CD14-positive monocyte (primary cell): ENCODE results near the gene TPGS1. TPM values are rescaled to one million over a fixed set of nuclear protein-coding genes. Genes with fewer than 3 reads are reported as not detected.

Experiments
- DNase-seq, 3 donors: peaks; one replicate each; pipeline ENCODE4 v3.0.0-alpha.2; 2011 to 2022
- H2AFZ ChIP-seq: 2 replicates; pipeline ENCODE4 v1.6.0; 2012; ENCODE audit warnings: mild to moderate bottlenecking, low read depth, low read length, inconsistent platforms; ENCODE audit not compliant: insufficient read depth, poor library complexity, severe bottlenecking
- H3K27ac ChIP-seq, 2 donors: 1 replicate in 1 of 2; 2 replicates in 1 of 2; pipeline ENCODE4 v1.5.1; 2012 to 2013; ENCODE audit warnings: low read length in 2 of 2, control low read depth in 1 of 2, inconsistent platforms in 1 of 2, low read depth in 1 of 2, mild to moderate bottlenecking in 1 of 2
- H3K27me3 ChIP-seq, 2 donors: one replicate each; pipeline versions ENCODE4 v1.6.0 to v1.6.1; 2011 to 2013; ENCODE audit warnings: low read length in 2 of 2; ENCODE audit not compliant: control insufficient read depth in 2 of 2, insufficient read depth in 2 of 2
- H3K36me3 ChIP-seq, 2 donors: replicated peaks in 1 of 2; 1 replicate in 1 of 2; 2 replicates in 1 of 2; pipeline versions ENCODE4 v1.5.1 to v1.6.1; 2012 to 2013; ENCODE audit warnings: low read length in 2 of 2, control low read depth in 1 of 2, inconsistent platforms in 1 of 2, mild to moderate bottlenecking in 1 of 2; ENCODE audit not compliant: insufficient read depth in 2 of 2, control insufficient read depth in 1 of 2
- H3K4me1 ChIP-seq, 2 donors: 1 replicate in 1 of 2; 2 replicates in 1 of 2; pipeline versions ENCODE4 v1.5.1 to v1.6.1; 2012 to 2013; ENCODE audit warnings: low read length in 2 of 2, control low read depth in 1 of 2, inconsistent platforms in 1 of 2, mild to moderate bottlenecking in 1 of 2, moderate library complexity in 1 of 2; ENCODE audit not compliant: insufficient read depth in 2 of 2, control insufficient read depth in 1 of 2
- H3K4me2 ChIP-seq: replicated peaks from 2 replicates; pipeline ENCODE3; 2012; ENCODE audit warnings: low read length, moderate library complexity, mild to moderate bottlenecking; ENCODE audit not compliant: poor library complexity, severe bottlenecking; ENCODE audit errors: extremely low read depth
- H3K4me3 ChIP-seq, 3 experiments: fragments of 200-600 bp in 1 of 3; sonication (generic) in 1 of 3; replicated peaks in 1 of 3; 1 replicate in 2 of 3; 2 replicates in 1 of 3; pipeline ENCODE4 v1.5.1; 2011 to 2013; ENCODE audit warnings: low read length in 3 of 3, mild to moderate bottlenecking in 3 of 3, control low read depth in 2 of 3, low read depth in 2 of 3, inconsistent platforms in 1 of 3, moderate library complexity in 1 of 3
- H3K79me2 ChIP-seq: 2 replicates; pipeline ENCODE4 v1.6.0; 2012; ENCODE audit warnings: mild to moderate bottlenecking, control low read depth, inconsistent platforms, low read length, moderate library complexity; ENCODE audit not compliant: insufficient read depth
- H3K9ac ChIP-seq: 2 replicates; pipeline ENCODE4 v1.6.0; 2017; ENCODE audit warnings: low read length, mild to moderate bottlenecking; ENCODE audit not compliant: insufficient read depth, poor library complexity, severe bottlenecking
- H3K9me3 ChIP-seq, 2 donors: replicated peaks in 1 of 2; 1 replicate in 1 of 2; 2 replicates in 1 of 2; pipeline versions ENCODE4 v1.5.1 to v1.6.1; 2012 to 2013; ENCODE audit warnings: low read length in 2 of 2, control low read depth in 1 of 2; ENCODE audit not compliant: control insufficient read depth in 1 of 2, insufficient read depth in 1 of 2
- H4K20me1 ChIP-seq: 2 replicates; pipeline ENCODE4 v1.6.0; 2012; ENCODE audit warnings: mild to moderate bottlenecking, low read length, control low read depth, moderate library complexity; ENCODE audit not compliant: insufficient read depth
- H3K27ac Mint-ChIP-seq, 7 donors: one replicate each; pipeline ENCODE4 v1.8.0; 2020; ENCODE audit warnings: mild to moderate bottlenecking in 7 of 7, mixed read lengths in 7 of 7, moderate library complexity in 6 of 7, inconsistent platforms in 2 of 7
- H3K27me3 Mint-ChIP-seq, 3 donors: one replicate each; pipeline ENCODE4 v1.8.0; 2021 to 2022; ENCODE audit warnings: low read depth in 3 of 3, mild to moderate bottlenecking in 3 of 3, mixed read lengths in 3 of 3, moderate library complexity in 3 of 3, inconsistent platforms in 1 of 3
- H3K36me3 Mint-ChIP-seq, 2 donors: one replicate each; pipeline ENCODE4 v1.8.0; 2020; ENCODE audit warnings: mixed read lengths in 2 of 2, inconsistent platforms in 1 of 2, mild to moderate bottlenecking in 1 of 2
- H3K4me1 Mint-ChIP-seq: one replicate; pipeline ENCODE4 v1.8.0; 2020; ENCODE audit warnings: mild to moderate bottlenecking, mixed read lengths
- H3K4me3 Mint-ChIP-seq, 2 donors: one replicate each; pipeline ENCODE4 v1.8.0; 2020; ENCODE audit warnings: mild to moderate bottlenecking in 2 of 2, mixed read lengths in 2 of 2, moderate library complexity in 1 of 2
- H3K9me3 Mint-ChIP-seq, 7 donors: one replicate each; pipeline ENCODE4 v1.8.0; 2020 to 2022; ENCODE audit warnings: mixed read lengths in 7 of 7, mild to moderate bottlenecking in 6 of 7, moderate library complexity in 6 of 7, inconsistent platforms in 2 of 7
- CTCF ChIP-seq: fragments of 200-600 bp; IDR thresholded peaks from one replicate; pipeline ENCODE4 v1.8.0; 2022; ENCODE audit warnings: antibody characterized with exemption, mild to moderate bottlenecking
- WGBS: methylation state at CpG from one replicate; pipeline ENCODE4 v1.1.5; 2013; ENCODE audit warnings: missing lambda C conversion rate; ENCODE audit not compliant: insufficient coverage; 5-methylcytosine and 5-hydroxymethylcytosine counted together
- intact Hi-C, 2 donors: fragments of 100-400 bp; cut with micrococcal nuclease; formaldehyde crosslinking; loops; one replicate each; pipeline versions ENCODE4 v1.15.0 to v1.15.1; 2023
- polyA plus RNA-seq, 3 donors: library from polyadenylated mRNA; depleted of rRNA in 1 of 3; unstranded in 2 of 3; stranded (reverse) in 1 of 3; fragments of 300-500 nt in 2 of 3; fragments of >200 nt in 1 of 3; fragmentation: Illumina TruSeq in 2 of 3; gene quantifications; 1 replicate in 2 of 3; 2 replicates in 1 of 3; pipeline ENCODE4 v1.2.3, GENCODE V29; 2012 to 2021

The TPGS1 gene
- polyA plus RNA-seq, 3 donors, result 9.2 to 48.1 (median 14.2) TPM

DNA sequence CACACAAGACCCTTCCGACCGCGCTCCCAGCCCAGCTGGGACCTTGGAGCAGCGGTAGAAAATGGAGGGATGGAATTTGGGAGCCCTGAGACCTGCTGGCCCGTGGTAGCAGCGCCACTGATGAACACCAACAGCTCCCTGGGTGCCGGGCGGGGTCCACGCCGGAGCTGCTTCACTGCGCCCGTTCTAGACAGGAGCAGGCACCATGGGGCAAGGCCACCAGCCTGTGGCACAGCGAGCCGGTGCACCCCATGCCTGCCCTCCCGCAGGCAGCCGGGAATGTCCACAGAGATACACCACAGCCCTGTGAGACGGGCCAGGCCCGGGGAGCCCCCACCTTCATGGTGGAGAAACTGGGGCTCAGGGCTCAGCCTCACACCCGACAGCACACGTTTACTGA lies 36.6 kb upstream of the TPGS1 start:
- no peaks in the 10 kb centered on the region for H3K4me1 Mint-ChIP-seq
- 93% methylated on average over 15 of the region's 20 CpGs for WGBS
- peaks cover 2 to 14% (median 5%) of the 10 kb centered on the region in 3 donors for H3K27me3 Mint-ChIP-seq
- Histone ChIP-seq H2AFZ (no peak overlapping the region), H3K36me3 (no peaks in the 10 kb centered on the region), H3K9ac (no peak overlapping the region), H3K79me2 (no peaks in the 10 kb centered on the region), H3K4me2 (no peak overlapping the region), H3K9me3 (no peaks in the 10 kb centered on the region), H4K20me1 (no peaks in the 10 kb centered on the region), H3K4me3 (no peak overlapping the region), H3K27me3 (no peaks in the 10 kb centered on the region), H3K27ac (no peak overlapping the region), H3K4me1 (no peaks in the 10 kb centered on the region)
- H3K27ac Mint-ChIP-seq, result no peak overlapping the region
- no peaks in the 10 kb centered on the region for H3K36me3 Mint-ChIP-seq
- TF ChIP-seq CTCF, result no peak
- DNase-seq, result no peak
- no peak overlapping the region for H3K4me3 Mint-ChIP-seq
- peaks cover 0 to 5% (median 0%) of the 10 kb centered on the region in 7 donors for H3K9me3 Mint-ChIP-seq
- intact Hi-C loops, result no loop called here

DNA sequence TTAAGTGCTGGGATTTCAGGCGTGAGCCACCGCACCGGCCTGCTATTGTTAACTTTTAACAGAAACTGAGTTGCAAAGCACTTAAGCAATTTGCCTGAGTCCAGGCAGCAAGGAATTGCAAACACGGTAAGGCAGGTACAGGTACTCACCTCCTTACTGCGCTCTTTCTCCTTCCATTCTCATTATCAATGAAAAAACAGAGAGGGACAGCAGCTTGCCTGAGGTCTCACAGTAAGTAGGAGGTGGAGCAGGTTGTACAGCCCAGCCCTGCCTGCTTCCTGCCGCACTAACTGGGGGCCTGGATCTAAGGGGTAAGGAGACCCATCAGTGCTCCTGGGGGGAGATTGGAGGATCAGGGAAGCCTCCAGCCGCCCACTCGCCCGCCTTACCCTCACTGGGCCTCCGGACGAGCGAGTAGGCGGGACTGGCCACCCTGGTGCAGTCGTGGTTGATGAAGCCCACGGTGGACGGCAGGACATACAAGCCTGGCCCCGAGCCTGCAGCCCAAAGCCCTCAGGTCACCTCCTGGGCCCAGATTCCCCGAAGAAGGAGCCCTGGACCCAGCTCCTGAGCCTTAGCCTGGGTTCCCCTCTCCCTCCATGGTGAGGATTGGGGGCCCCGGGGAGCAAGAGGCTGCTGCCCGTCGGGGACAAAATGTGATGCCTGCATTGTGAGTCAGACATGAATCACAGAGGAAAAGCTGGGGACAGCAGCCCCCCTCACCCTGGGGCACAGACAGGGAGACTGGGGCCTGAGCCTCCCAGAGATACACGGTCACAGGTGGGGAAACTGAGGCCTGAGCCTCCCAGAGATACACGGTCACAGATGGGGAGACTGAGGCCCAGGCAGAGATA lies 35.1 kb upstream of the TPGS1 start:
- Mint-ChIP-seq H3K27me3 (peaks cover 3 to 13% (median 3%) of the 10 kb centered on the region in 3 donors), H3K9me3 (no peaks in the 10 kb centered on the region), H3K36me3 (no peaks in the 10 kb centered on the region), H3K4me1 (no peaks in the 10 kb centered on the region), H3K4me3 (no peak overlapping the region), H3K27ac (peak overlapping the region in 1 of 7 donors; percentile 20)
- Histone ChIP-seq H3K4me2 (no peak overlapping the region), H3K36me3 (no peaks in the 10 kb centered on the region), H3K4me1 (no peaks in the 10 kb centered on the region), H3K9me3 (no peaks in the 10 kb centered on the region), H2AFZ (no peak overlapping the region), H3K27ac (no peak overlapping the region), H3K4me3 (no peak overlapping the region), H3K9ac (no peak overlapping the region), H3K79me2 (no peaks in the 10 kb centered on the region), H3K27me3 (no peaks in the 10 kb centered on the region), H4K20me1 (no peaks in the 10 kb centered on the region)
- TF ChIP-seq CTCF, result no peak
- intact Hi-C loops, result no loop called here
- 75% methylated on average over 19 of the region's 23 CpGs for WGBS
- no peak for DNase-seq
